Measurements from ENCODE around the gene CTNNA2.

CTNNA2 gene

GRCh38 chr2:79711098-79711497, 198.2 kb downstream of the CTNNA2 start:
- TF ChIP-seq CEBPB (IDR thresholded peaks at IDR 0.05) = no peak
- no peak for TF ChIP-seq FOXM1 (IDR thresholded peaks at IDR 0.05; ENCODE audit: borderline replicate concordance, low read depth)
- TF ChIP-seq RAD21 (IDR thresholded peaks at IDR 0.05; ENCODE audit: low read depth) = no peak
- no peak for TF ChIP-seq TAF1 (IDR thresholded peaks at IDR 0.05; ENCODE audit: low read depth)
- no peak for TF ChIP-seq TEAD4 (IDR thresholded peaks at IDR 0.05)
- no peak for TF ChIP-seq ZBTB7A (IDR thresholded peaks at IDR 0.05; ENCODE audit: low read depth)
- TF ChIP-seq NFIC (IDR thresholded peaks at IDR 0.05) = no peak
- TF ChIP-seq REST (IDR thresholded peaks at IDR 0.05; ENCODE audit: low read depth) = no peak
- TF ChIP-seq, protein P1, sequence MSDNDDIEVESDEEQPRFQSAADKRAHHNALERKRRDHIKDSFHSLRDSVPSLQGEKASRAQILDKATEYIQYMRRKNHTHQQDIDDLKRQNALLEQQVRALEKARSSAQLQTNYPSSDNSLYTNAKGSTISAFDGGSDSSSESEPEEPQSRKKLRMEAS (IDR thresholded peaks at IDR 0.05) = no peak
- no peak for TF ChIP-seq CREB1 (IDR thresholded peaks at IDR 0.05; ENCODE audit: low read depth)

- TF ChIP-seq RAD21 (IDR thresholded peaks at IDR 0.05; ENCODE audit: low read depth) = no peak
- no peak for TF ChIP-seq EGR1 (IDR thresholded peaks at IDR 0.05)
- TF ChIP-seq CEBPB (IDR thresholded peaks at IDR 0.05) = no peak
- no peak for TF ChIP-seq NFIC (IDR thresholded peaks at IDR 0.05)
- TF ChIP-seq EP300 (IDR thresholded peaks at IDR 0.05; ENCODE audit: borderline replicate concordance) = no peak
- no peak for TF ChIP-seq TEAD4 (IDR thresholded peaks at IDR 0.05)
- no peak for TF ChIP-seq ZBTB7A (IDR thresholded peaks at IDR 0.05; ENCODE audit: low read depth)
- TF ChIP-seq, protein P1 (IDR thresholded peaks at IDR 0.05) = no peak
- no peak for TF ChIP-seq YY1 (IDR thresholded peaks at IDR 0.05; ENCODE audit: low read depth)
- no peak for TF ChIP-seq FOXM1 (IDR thresholded peaks at IDR 0.05; ENCODE audit: borderline replicate concordance, low read depth)
- TF ChIP-seq, protein P2, sequence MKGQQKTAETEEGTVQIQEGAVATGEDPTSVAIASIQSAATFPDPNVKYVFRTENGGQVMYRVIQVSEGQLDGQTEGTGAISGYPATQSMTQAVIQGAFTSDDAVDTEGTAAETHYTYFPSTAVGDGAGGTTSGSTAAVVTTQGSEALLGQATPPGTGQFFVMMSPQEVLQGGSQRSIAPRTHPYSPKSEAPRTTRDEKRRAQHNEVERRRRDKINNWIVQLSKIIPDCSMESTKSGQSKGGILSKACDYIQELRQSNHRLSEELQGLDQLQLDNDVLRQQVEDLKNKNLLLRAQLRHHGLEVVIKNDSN (IDR thresholded peaks at IDR 0.05) = no peak
These were observed 200.4 kb downstream of the CTNNA2 start for GRCh38 chr2:79713131-79713785.

DNA sequence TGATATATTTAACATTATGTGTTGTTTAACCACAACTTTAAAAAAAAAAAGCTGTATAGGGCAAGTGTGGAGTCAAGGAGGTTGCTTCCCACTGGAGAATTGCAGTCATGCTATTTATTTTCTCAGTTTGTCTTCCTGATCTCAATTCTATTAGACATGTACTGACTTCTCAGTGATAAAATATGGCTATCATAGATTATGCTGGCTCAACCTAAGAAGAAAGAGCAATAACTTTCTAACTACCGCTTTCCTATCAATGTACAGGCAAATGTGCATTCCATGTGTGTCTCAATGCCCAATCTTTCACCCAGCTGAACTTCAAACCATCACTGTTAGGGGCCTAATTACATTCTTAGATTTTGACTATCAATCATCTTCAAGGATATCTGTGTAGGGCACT, 201.4 kb downstream of the CTNNA2 start:
- no peak for TF ChIP-seq YY1 (IDR thresholded peaks at IDR 0.05; ENCODE audit: low read depth)
- no peak for TF ChIP-seq NFIC (IDR thresholded peaks at IDR 0.05)
- no peak for TF ChIP-seq EP300 (IDR thresholded peaks at IDR 0.05; ENCODE audit: borderline replicate concordance)
- no peak for TF ChIP-seq CEBPB (IDR thresholded peaks at IDR 0.05)
- TF ChIP-seq TCF12 (IDR thresholded peaks at IDR 0.05; ENCODE audit: low read depth) = no peak
- TF ChIP-seq, protein P1 (IDR thresholded peaks at IDR 0.05) = no peak
- TF ChIP-seq ZBTB7A (IDR thresholded peaks at IDR 0.05; ENCODE audit: low read depth) = no peak
- no peak for TF ChIP-seq RAD21 (IDR thresholded peaks at IDR 0.05; ENCODE audit: low read depth)
- no peak for TF ChIP-seq EGR1 (IDR thresholded peaks at IDR 0.05)
- TF ChIP-seq CREB1 (IDR thresholded peaks at IDR 0.05; ENCODE audit: low read depth) = no peak
- no peak for TF ChIP-seq TEAD4 (IDR thresholded peaks at IDR 0.05)
- no peak for TF ChIP-seq FOXM1 (IDR thresholded peaks at IDR 0.05; ENCODE audit: borderline replicate concordance, low read depth)
- TF ChIP-seq, protein P2 (IDR thresholded peaks at IDR 0.05) = no peak
- no peak for TF ChIP-seq REST (IDR thresholded peaks at IDR 0.05; ENCODE audit: low read depth)

DNA sequence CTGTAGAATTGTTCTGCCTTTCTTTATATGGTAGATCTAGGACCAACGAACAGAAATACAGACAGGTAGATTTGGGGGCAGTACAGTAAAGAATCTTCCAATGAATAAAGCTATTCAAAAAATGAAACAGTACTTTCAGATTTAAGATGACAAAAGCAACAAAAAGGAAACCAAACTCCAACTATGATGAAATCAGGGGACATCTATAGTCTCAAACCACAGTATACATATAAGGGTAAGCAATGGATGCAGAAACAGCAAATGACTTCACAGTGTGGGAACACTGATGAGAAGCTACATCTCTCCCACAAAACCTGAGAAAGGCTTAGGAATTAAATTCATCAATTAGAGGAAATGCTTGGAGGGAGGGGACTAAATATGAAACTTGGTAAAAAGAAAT, 202.5 kb downstream of the CTNNA2 start:
- no peak for TF ChIP-seq FOXM1 (IDR thresholded peaks at IDR 0.05; ENCODE audit: borderline replicate concordance, low read depth)
- no peak for TF ChIP-seq RAD21 (IDR thresholded peaks at IDR 0.05; ENCODE audit: low read depth)
- no peak for TF ChIP-seq EGR1 (IDR thresholded peaks at IDR 0.05)
- TF ChIP-seq REST (IDR thresholded peaks at IDR 0.05; ENCODE audit: low read depth) = no peak
- TF ChIP-seq, protein P1 (IDR thresholded peaks at IDR 0.05) = no peak
- TF ChIP-seq YY1 (IDR thresholded peaks at IDR 0.05; ENCODE audit: low read depth) = no peak
- TF ChIP-seq TAF1 (IDR thresholded peaks at IDR 0.05; ENCODE audit: low read depth) = no peak
- no peak for TF ChIP-seq TEAD4 (IDR thresholded peaks at IDR 0.05)
- TF ChIP-seq, protein P2 (IDR thresholded peaks at IDR 0.05) = no peak
- no peak for TF ChIP-seq CREB1 (IDR thresholded peaks at IDR 0.05; ENCODE audit: low read depth)
- no peak for TF ChIP-seq NFIC (IDR thresholded peaks at IDR 0.05)
- TF ChIP-seq ZBTB7A (IDR thresholded peaks at IDR 0.05; ENCODE audit: low read depth) = no peak
- no peak for TF ChIP-seq CEBPB (IDR thresholded peaks at IDR 0.05)
